BLaER1 (cell line): ENCODE measurements around the gene PARD3B.

Experiments used
- H3K27ac ChIP-seq: shearing (Covaris generic); formaldehyde crosslinking; 2 replicates; pipeline ENCODE4 v1.8.1; 2022
- H3K27me3 ChIP-seq: shearing (Covaris generic); formaldehyde crosslinking; 2 replicates; pipeline ENCODE4 v1.8.1; 2022
- H3K36me3 ChIP-seq: shearing (Covaris generic); formaldehyde crosslinking; 2 replicates; pipeline ENCODE4 v1.8.1; 2022
- H3K4me1 ChIP-seq: shearing (Covaris generic); formaldehyde crosslinking; 2 replicates; pipeline ENCODE4 v1.8.1; 2022
- H3K4me2 ChIP-seq: shearing (Covaris generic); formaldehyde crosslinking; 2 replicates; pipeline ENCODE4 v1.8.1; 2022
- H3K4me3 ChIP-seq: shearing (Covaris generic); formaldehyde crosslinking; 2 replicates; pipeline ENCODE4 v1.8.1; 2022
- H3K9ac ChIP-seq: shearing (Covaris generic); formaldehyde crosslinking; 2 replicates; pipeline ENCODE4 v1.8.1; 2022
- H3K9me3 ChIP-seq: shearing (Covaris generic); formaldehyde crosslinking; 2 replicates; pipeline ENCODE4 v1.8.1; 2022
- H4K20me1 ChIP-seq: shearing (Covaris generic); formaldehyde crosslinking; 2 replicates; pipeline ENCODE4 v1.8.1; 2022
- Cebpa-rat ChIP-seq: shearing (Covaris generic); IDR thresholded peaks from 2 replicates; pipeline ENCODE4 v1.8.1; 2022

PARD3B gene

DNA sequence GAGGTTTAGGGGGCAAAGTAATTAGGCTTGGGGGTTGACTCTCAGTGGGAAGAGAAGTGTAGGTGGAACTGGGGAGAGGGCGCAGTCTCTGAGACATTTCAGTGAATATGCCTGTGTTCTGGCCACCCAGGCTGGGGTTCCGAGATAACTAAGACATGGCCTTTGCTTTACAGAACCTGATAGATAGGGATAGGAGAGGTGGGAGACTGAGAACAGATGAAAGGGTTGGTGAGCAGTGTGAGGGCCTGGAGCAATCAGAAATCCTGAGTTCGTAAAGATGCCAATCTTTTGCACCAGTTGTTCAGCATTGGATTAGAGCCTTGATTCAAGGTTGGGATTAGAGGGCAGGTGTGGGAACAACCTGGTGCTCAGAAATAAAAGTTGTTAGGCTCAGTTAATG lies 15.6 kb downstream of the PARD3B start:
- H3K27me3 ChIP-seq = no peaks in the 10 kb centered on the region
- H3K9me3 ChIP-seq = peaks cover 5% of the 10 kb centered on the region; the same call in 1 of the 2 replicates
- H3K27ac ChIP-seq = no peak overlapping the region
- H3K4me2 ChIP-seq = no peak overlapping the region
- H3K4me3 ChIP-seq = no peak overlapping the region
- H3K4me1 ChIP-seq = peaks cover 15% of the 10 kb centered on the region
- no peak for TF ChIP-seq Cebpa-rat
- H4K20me1 ChIP-seq = no peaks in the 10 kb centered on the region
- H3K36me3 ChIP-seq = no peaks in the 10 kb centered on the region
- H3K9ac ChIP-seq = no peak overlapping the region

DNA sequence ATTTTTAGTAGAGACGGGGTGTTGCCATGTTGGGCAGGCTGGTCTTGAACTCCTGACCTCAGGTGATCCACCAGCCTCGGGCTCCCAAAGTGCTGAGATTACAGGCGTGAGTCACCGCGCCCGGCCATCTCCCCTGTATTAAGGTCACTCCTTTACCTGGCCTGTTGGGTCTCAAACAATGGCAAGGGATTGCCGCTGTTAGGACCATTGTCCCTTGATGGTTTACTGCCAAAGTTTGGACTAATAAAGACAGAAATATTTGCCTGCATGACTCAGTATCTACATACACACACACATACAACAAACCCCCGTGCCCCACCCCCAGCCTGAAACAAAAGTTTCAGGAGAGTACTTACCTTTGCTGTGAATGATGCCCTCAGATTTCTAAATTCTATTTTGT lies 16.5 kb downstream of the PARD3B start:
- no peaks in the 10 kb centered on the region for H3K27me3 ChIP-seq

DNA sequence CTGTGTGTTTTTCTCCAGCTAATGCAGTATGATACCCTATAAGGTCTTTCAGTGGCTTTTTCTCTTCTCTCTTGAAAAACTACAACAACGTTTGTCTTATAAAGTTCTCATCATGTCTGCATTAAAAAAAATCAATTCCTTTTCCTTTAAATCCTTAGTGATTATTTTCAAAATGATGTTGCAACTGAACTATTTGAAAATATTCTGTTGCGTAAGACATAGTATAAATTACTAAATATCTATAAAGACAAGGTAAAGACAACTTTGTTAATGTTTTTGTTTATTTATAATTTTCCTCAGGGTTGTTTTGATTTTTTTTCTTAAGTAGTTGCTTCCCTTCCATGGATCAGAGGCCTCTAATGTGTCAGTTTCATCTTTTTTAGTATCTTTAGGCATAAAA lies 21.2 kb downstream of the PARD3B start:
- TF ChIP-seq Cebpa-rat = no peak
- Histone ChIP-seq H3K9ac (no peak overlapping the region), H3K4me1 (peaks cover 15% of the 10 kb centered on the region), H3K36me3 (no peaks in the 10 kb centered on the region), H3K4me3 (no peak overlapping the region), H3K4me2 (no peak overlapping the region), H3K9me3 (no peaks in the 10 kb centered on the region), H4K20me1 (no peaks in the 10 kb centered on the region), H3K27me3 (no peaks in the 10 kb centered on the region), H3K27ac (no peak overlapping the region)

More for the DNA sequence above, 16.5 kb downstream of the PARD3B start:
- Histone ChIP-seq H3K4me2 (no peak overlapping the region), H3K27ac (no peak overlapping the region), H3K9ac (no peak overlapping the region), H3K9me3 (peaks cover 5% of the 10 kb centered on the region; the same call in 1 of the 2 replicates), H3K4me3 (no peak overlapping the region), H3K36me3 (no peaks in the 10 kb centered on the region), H4K20me1 (no peaks in the 10 kb centered on the region), H3K4me1 (peaks cover 15% of the 10 kb centered on the region)
- no peak for TF ChIP-seq Cebpa-rat

DNA sequence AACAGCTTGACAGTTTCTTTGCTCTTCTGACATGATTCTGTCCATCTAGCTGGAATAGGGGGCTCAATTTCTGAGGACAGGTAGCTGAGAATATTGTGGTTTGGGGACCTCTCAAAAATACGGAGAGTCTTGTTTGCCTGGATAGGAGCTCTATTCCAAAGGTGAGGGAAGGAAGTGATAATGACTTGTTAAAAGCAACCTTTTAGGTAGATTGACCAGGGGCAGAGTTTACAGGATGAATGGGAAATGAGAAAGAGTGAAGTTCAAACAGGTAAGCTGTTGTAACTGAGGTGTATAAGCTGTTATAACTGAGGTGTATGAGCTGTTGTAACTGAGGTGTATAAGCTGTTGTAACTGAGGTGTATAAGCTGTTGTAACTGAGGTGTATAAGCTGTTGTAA lies 25.1 kb downstream of the PARD3B start:
- Histone ChIP-seq H3K27ac (no peak overlapping the region), H3K4me2 (no peak overlapping the region), H3K4me3 (no peak overlapping the region), H3K9me3 (no peaks in the 10 kb centered on the region), H3K36me3 (no peaks in the 10 kb centered on the region), H3K9ac (no peak overlapping the region), H4K20me1 (no peaks in the 10 kb centered on the region), H3K27me3 (no peaks in the 10 kb centered on the region), H3K4me1 (no peaks in the 10 kb centered on the region)
- TF ChIP-seq Cebpa-rat = no peak

DNA sequence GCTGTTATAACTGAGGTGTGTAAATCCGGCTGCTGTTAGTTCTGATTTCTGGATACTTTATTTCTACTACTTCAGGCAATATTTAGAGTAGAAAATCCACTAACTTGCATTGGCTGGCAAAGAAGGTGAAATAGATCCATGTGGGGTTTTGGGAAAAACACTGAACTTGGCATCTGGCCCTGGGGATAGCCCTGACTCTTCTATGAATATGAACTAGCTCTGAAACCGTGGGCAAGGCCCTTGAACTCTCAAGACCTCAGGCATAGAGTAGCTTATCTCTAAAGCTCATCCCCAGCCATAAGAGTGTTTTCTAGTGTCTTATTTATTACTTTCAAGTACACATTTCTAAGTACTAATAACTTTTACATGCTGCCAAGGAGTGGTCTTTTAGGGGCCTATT lies 25.8 kb downstream of the PARD3B start:
- Histone ChIP-seq H3K4me3 (no peak overlapping the region), H3K4me2 (no peak overlapping the region), H3K27me3 (no peaks in the 10 kb centered on the region), H3K9ac (no peak overlapping the region), H4K20me1 (no peaks in the 10 kb centered on the region), H3K4me1 (no peaks in the 10 kb centered on the region), H3K36me3 (no peaks in the 10 kb centered on the region), H3K27ac (no peak overlapping the region), H3K9me3 (no peaks in the 10 kb centered on the region)
- no peak for TF ChIP-seq Cebpa-rat

DNA sequence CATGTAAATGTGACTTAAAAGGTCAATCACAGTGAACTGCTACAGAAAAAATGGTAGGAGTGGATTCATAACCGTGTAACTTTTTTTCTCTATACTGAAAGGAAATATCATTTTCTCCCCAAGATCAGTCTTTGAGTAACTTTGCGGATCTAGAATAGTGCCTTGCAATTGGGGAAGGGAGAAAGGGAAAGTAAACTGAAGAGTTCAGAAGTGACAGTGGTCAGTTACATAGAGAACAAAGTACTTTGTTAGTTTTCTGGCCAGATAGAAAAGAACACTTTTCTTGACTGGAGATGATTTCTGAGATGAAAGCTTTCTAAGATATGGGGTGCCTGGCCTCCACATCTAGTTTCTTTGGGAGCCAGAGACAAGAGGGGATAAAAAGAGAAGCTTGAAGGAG lies 26.6 kb downstream of the PARD3B start:
- H3K4me2 ChIP-seq = no peak overlapping the region
- H3K36me3 ChIP-seq = no peaks in the 10 kb centered on the region
- H4K20me1 ChIP-seq = no peaks in the 10 kb centered on the region
- no peak overlapping the region for H3K27ac ChIP-seq
- H3K4me1 ChIP-seq = no peaks in the 10 kb centered on the region
- no peak for TF ChIP-seq Cebpa-rat
- no peaks in the 10 kb centered on the region for H3K9me3 ChIP-seq
- no peaks in the 10 kb centered on the region for H3K27me3 ChIP-seq
- H3K9ac ChIP-seq = no peak overlapping the region
- no peak overlapping the region for H3K4me3 ChIP-seq

DNA sequence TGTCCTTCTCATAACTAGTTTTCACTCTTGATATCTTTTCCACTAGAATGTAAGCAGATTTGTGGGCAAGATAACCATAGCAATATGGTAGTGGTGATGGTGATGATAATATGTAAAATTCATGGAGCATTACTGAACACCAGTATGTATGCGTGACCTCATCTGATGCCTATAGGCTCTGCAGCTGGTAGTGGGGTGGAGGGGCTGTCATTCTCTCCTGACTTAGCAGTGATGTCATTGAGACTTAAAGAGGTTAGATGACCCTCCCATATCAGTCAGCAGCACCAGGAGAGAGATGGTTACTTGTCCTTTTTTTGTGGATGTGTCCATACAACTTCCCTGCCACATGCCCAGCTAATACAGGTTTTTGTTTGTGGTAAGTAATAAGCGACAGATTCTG lies 27.9 kb downstream of the PARD3B start:
- TF ChIP-seq Cebpa-rat = no peak

DNA sequence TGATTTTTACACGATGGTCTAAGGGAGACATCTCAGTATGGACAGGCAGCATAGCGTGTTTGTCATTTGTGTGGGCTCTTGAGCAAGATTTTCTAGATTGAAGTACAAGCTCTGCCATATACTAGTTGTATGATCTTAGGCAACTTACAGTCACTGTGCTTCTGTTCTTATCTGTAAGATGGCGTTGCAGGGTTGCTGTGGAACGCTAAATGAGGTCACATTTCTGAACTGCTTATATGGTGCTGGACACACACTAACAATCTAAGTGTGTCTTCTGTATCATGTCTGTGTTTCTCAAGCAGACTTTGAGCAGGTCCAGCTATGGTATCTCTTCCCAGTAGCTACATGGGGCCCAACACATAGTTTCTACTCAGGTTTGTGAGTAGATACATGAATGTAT lies 29.2 kb downstream of the PARD3B start:
- Histone ChIP-seq H3K36me3 (no peaks in the 10 kb centered on the region), H3K4me2 (no peak overlapping the region), H3K9me3 (no peaks in the 10 kb centered on the region), H3K27me3 (no peaks in the 10 kb centered on the region), H3K9ac (no peak overlapping the region), H3K27ac (no peak overlapping the region), H3K4me1 (no peaks in the 10 kb centered on the region), H4K20me1 (no peaks in the 10 kb centered on the region), H3K4me3 (no peak overlapping the region)
- TF ChIP-seq Cebpa-rat = no peak

More for the DNA sequence above, 27.9 kb downstream of the PARD3B start:
- no peaks in the 10 kb centered on the region for H3K36me3 ChIP-seq
- no peaks in the 10 kb centered on the region for H3K4me1 ChIP-seq
- no peak overlapping the region for H3K4me2 ChIP-seq
- H3K27ac ChIP-seq = no peak overlapping the region
- no peak overlapping the region for H3K9ac ChIP-seq
- no peaks in the 10 kb centered on the region for H3K27me3 ChIP-seq
- no peak overlapping the region for H3K4me3 ChIP-seq
- H3K9me3 ChIP-seq = no peaks in the 10 kb centered on the region
- no peaks in the 10 kb centered on the region for H4K20me1 ChIP-seq

DNA sequence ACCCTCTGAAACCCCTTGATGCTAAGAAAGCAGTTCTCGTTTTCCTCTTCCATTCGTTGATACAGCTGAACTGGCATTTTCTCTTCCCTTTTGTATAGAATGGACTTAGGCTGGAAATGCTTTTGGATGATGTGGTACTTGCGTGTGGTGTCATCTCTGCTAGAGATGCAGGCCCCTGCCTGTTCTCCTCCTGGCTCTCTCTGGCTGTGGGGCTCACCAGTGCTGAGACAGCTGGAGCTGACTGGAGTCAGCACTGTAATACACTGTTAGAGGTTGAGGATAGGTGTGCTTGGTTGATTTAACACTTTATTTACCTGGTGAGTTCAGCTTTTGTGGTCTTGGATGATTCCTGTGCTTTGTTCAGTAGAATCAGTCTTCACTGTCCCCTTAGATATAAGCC lies 30.2 kb downstream of the PARD3B start:
- Histone ChIP-seq H3K4me1 (no peaks in the 10 kb centered on the region), H3K4me3 (no peak overlapping the region), H3K27me3 (no peaks in the 10 kb centered on the region), H3K36me3 (no peaks in the 10 kb centered on the region), H4K20me1 (no peaks in the 10 kb centered on the region), H3K4me2 (no peak overlapping the region), H3K9me3 (no peaks in the 10 kb centered on the region), H3K9ac (no peak overlapping the region), H3K27ac (no peak overlapping the region)
- no peak for TF ChIP-seq Cebpa-rat

DNA sequence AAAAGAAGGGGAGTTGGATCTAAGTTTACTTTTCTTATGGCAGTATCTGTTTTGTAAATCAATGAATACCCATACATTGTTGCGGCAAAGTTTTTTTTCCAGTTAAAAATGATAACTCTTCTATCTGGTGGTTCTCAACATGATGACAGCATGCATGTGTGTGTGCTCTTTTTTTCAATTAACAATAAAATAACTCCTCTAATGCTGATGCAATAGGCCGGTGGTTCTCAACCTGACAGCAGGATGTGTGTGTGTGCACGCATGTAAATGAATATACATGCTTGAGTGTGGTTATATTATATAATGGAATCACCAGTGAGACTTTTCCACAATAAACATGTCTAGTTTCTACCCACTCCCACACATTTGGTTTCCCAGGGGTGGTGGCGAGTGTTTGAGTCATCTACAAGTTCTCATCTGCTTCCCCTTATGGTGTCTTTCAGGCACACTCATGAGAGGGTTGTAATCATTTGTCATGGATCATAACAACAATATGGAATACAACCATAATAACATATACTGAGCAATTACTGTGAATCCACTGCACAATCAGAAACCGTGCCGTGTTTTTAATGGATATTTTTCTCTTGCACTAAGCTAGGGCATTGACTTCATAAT lies 31.2 kb downstream of the PARD3B start:
- H3K9ac ChIP-seq = no peak overlapping the region
- no peaks in the 10 kb centered on the region for H3K36me3 ChIP-seq
- H3K4me3 ChIP-seq = no peak overlapping the region
- H4K20me1 ChIP-seq = no peaks in the 10 kb centered on the region
- H3K27ac ChIP-seq = no peak overlapping the region
- H3K4me2 ChIP-seq = no peak overlapping the region
- no peaks in the 10 kb centered on the region for H3K9me3 ChIP-seq
- no peaks in the 10 kb centered on the region for H3K4me1 ChIP-seq
- H3K27me3 ChIP-seq = no peaks in the 10 kb centered on the region
- no peak for TF ChIP-seq Cebpa-rat
